HG02678 (cell line): ENCODE measurements around the gene CYB5D1.
A peak's percentile ranks its signal among the peaks of the same experiment; 100 is the strongest.

Experiments
- ATAC-seq: cut with Tn5 transposase; IDR thresholded peaks from one replicate; pipeline ENCODE4 v1.9.1; 2021; ENCODE audit warnings: mild to moderate bottlenecking, moderate library complexity; ENCODE audit not compliant: unreplicated experiment

CYB5D1 gene

GRCh38 chr17:7833011-7833794 is 24.6 kb upstream of the CYB5D1 start:
- ATAC-seq = no peak

GRCh38 chr17:7833795-7834541 is 23.8 kb upstream of the CYB5D1 start, which contains the start of gene KDM6B:
KDM6B (plus strand) TSS chr17:7834217; CDS start chr17:7845555, 11,338 bp downstream.
- peak; percentile 50 for ATAC-seq

GRCh38 chr17:7834542-7834956 is 23.3 kb upstream of the CYB5D1 start:
- ATAC-seq = no peak

- peak; percentile 54 for ATAC-seq
Observed at GRCh38 chr17:7834957-7835813, 22.6 kb upstream of the CYB5D1 start.

- ATAC-seq = no peak
Observed at GRCh38 chr17:7835814-7836595, 21.8 kb upstream of the CYB5D1 start.

GRCh38 chr17:7836596-7837407 is 21.0 kb upstream of the CYB5D1 start:
- no peak for ATAC-seq

GRCh38 chr17:7837408-7838088 is 20.3 kb upstream of the CYB5D1 start:
- ATAC-seq = no peak

GRCh38 chr17:7838090-7839075 is 19.4 kb upstream of the CYB5D1 start:
- ATAC-seq = no peak

GRCh38 chr17:7839190-7839875 is 18.5 kb upstream of the CYB5D1 start:
- no peak for ATAC-seq

- no peak for ATAC-seq
Observed at GRCh38 chr17:7839876-7840261, 17.9 kb upstream of the CYB5D1 start.

GRCh38 chr17:7840441-7840840 is 17.4 kb upstream of the CYB5D1 start:
- no peak for ATAC-seq

GRCh38 chr17:7840875-7841274 is 16.9 kb upstream of the CYB5D1 start:
- ATAC-seq = no peak

- ATAC-seq = peak; percentile 1
Observed at GRCh38 chr17:7841396-7841914, 16.3 kb upstream of the CYB5D1 start.

GRCh38 chr17:7841915-7842379 is 15.9 kb upstream of the CYB5D1 start:
- ATAC-seq = peak; percentile 28

GRCh38 chr17:7842380-7843256 is 15.2 kb upstream of the CYB5D1 start:
- ATAC-seq = peak; percentile 28

GRCh38 chr17:7843257-7843535 is 14.6 kb upstream of the CYB5D1 start:
- ATAC-seq = peak; percentile 0
